IMR-90 (cell line): ENCODE results near the gene DCAF6. TPM values are rescaled to one million over a fixed set of nuclear protein-coding genes. Genes with fewer than 3 reads are reported as not detected.

Experiments
- ATAC-seq: fragments of 200-7000 bp; cut with Tn5 transposase; 2 replicates; pipeline ENCODE4 v1.9.1; 2020; ENCODE audit warnings: low read depth, mild to moderate bottlenecking, moderate library complexity
- BruUV-seq: library from RNA; stranded (reverse); fragments of 400-500 nt; replicated peaks from 2 replicates; lab custom pipeline; 2021; lab: Mats Ljungman, UMichigan
- CTCF ChIA-PET: fragments of 300-600 bp; formaldehyde crosslinking; extraction: SDS; loops from one replicate; lab custom pipeline; 2021; ENCODE audit warnings: antibody characterized with exemption; lab: Yijun Ruan, JAX
- POLR2A ChIA-PET: fragments of 300-600 bp; sonication (Branson Sonifier 250); formaldehyde crosslinking; loops from one replicate; lab custom pipeline; 2022; ENCODE audit warnings: antibody characterized with exemption; ENCODE audit not compliant: unreplicated experiment; lab: Charles Lee
- DNase-seq: peaks from one replicate; pipeline ENCODE4 v3.0.0; 2013
- H2AFZ ChIP-seq: replicated peaks from 2 replicates; pipeline ENCODE3; 2013; ENCODE audit warnings: low read length, mild to moderate bottlenecking; ENCODE audit not compliant: poor library complexity
- H2AK5ac ChIP-seq: 2 replicates; pipeline ENCODE4 v1.6.1; 2013; ENCODE audit warnings: low read depth, low read length, inconsistent platforms
- H2AK9ac ChIP-seq: replicated peaks from 2 replicates; pipeline ENCODE3; 2013; ENCODE audit warnings: mild to moderate bottlenecking, low read depth, low read length, moderate library complexity; ENCODE audit not compliant: poor library complexity
- H2BK120ac ChIP-seq: 2 replicates; pipeline ENCODE4 v1.6.1; 2013; ENCODE audit warnings: low read depth, low read length, inconsistent platforms
- H2BK15ac ChIP-seq: 3 replicates; pipeline ENCODE4 v1.6.1; 2013; ENCODE audit warnings: low read depth, low read length, inconsistent platforms
- H2BK20ac ChIP-seq: 2 replicates; pipeline ENCODE4 v1.6.1; 2013; ENCODE audit warnings: low read depth, mild to moderate bottlenecking, inconsistent platforms, low read length, moderate library complexity
- H2BK5ac ChIP-seq: 2 replicates; pipeline ENCODE4 v1.6.1; 2013; ENCODE audit warnings: mild to moderate bottlenecking, low read depth, low read length, inconsistent platforms; ENCODE audit not compliant: poor library complexity, severe bottlenecking
- H3K14ac ChIP-seq: replicated peaks from 2 replicates; pipeline ENCODE4 v1.6.1; 2013; ENCODE audit warnings: low read depth, low read length, inconsistent platforms
- H3K18ac ChIP-seq: 2 replicates; pipeline ENCODE4 v1.6.1; 2013; ENCODE audit warnings: low read depth, low read length, control low read depth
- H3K23ac ChIP-seq: 2 replicates; pipeline ENCODE4 v1.6.1; 2013; ENCODE audit warnings: low read depth, low read length, inconsistent platforms
- H3K27ac ChIP-seq: 2 replicates; pipeline ENCODE4 v1.5.1; 2013; ENCODE audit warnings: mild to moderate bottlenecking, control low read depth, low read length; ENCODE audit not compliant: insufficient read depth
- H3K27me3 ChIP-seq: 2 replicates; pipeline ENCODE4 v1.6.1; 2013; ENCODE audit warnings: low read length; ENCODE audit not compliant: control insufficient read depth, insufficient read depth
- H3K36me3 ChIP-seq: 2 replicates; pipeline ENCODE4 v1.6.1; 2013; ENCODE audit warnings: low read length, mixed read lengths; ENCODE audit not compliant: control insufficient read depth, insufficient read depth
- H3K4ac ChIP-seq: 2 replicates; pipeline ENCODE4 v1.6.1; 2013; ENCODE audit warnings: low read depth, low read length, inconsistent platforms
- H3K4me1 ChIP-seq: 2 replicates; pipeline ENCODE4 v1.6.1; 2013; ENCODE audit warnings: low read length, mixed read lengths; ENCODE audit not compliant: control insufficient read depth, insufficient read depth
- H3K4me2 ChIP-seq: 2 replicates; pipeline ENCODE4 v1.6.1; 2013; ENCODE audit warnings: low read depth, mild to moderate bottlenecking, control low read depth, low read length, moderate library complexity
- H3K4me3 ChIP-seq: 2 replicates; pipeline ENCODE4 v1.5.1; 2013; ENCODE audit warnings: low read depth, mild to moderate bottlenecking, control low read depth, low read length, moderate library complexity; ENCODE audit not compliant: insufficient read depth
- H3K56ac ChIP-seq: 2 replicates; pipeline ENCODE4 v1.6.1; 2013; ENCODE audit warnings: low read length, inconsistent platforms; ENCODE audit not compliant: insufficient read depth; ENCODE audit errors: extremely low read depth
- H3K79me1 ChIP-seq, 2 experiments: 2 replicates each; pipeline ENCODE4 v1.6.1; 2013; ENCODE audit warnings: low read length in 2 of 2, inconsistent platforms in 1 of 2, low read depth in 1 of 2
- H3K9ac ChIP-seq: 2 replicates; pipeline ENCODE4 v1.6.1; 2013; ENCODE audit warnings: low read depth, low read length, control low read depth
- H3K9me1 ChIP-seq: 2 replicates; pipeline ENCODE4 v1.6.1; 2013; ENCODE audit warnings: low read length, inconsistent platforms; ENCODE audit not compliant: insufficient read depth
- H3K9me3 ChIP-seq: 2 replicates; pipeline ENCODE4 v1.6.1; 2013; ENCODE audit warnings: low read length; ENCODE audit not compliant: control insufficient read depth, insufficient read depth
- H4K20me1 ChIP-seq: 2 replicates; pipeline ENCODE4 v1.6.1; 2013; ENCODE audit warnings: low read length, inconsistent platforms; ENCODE audit not compliant: insufficient read depth
- H4K5ac ChIP-seq: 2 replicates; pipeline ENCODE4 v1.6.1; 2013; ENCODE audit warnings: mild to moderate bottlenecking, low read depth, low read length, control low read depth
- H4K8ac ChIP-seq, 2 experiments: 2 replicates each; pipeline ENCODE4 v1.6.1; 2013; ENCODE audit warnings: low read depth in 2 of 2, low read length in 2 of 2, control low read depth in 1 of 2, inconsistent platforms in 1 of 2
- H4K91ac ChIP-seq: 2 replicates; pipeline ENCODE4 v1.6.1; 2013; ENCODE audit warnings: low read depth, low read length, inconsistent platforms; ENCODE audit not compliant: insufficient read depth
- BHLHE40 ChIP-seq: fragments of 150-350 bp; IDR thresholded peaks from 2 replicates; pipeline ENCODE4 v1.6.1; 2016; ENCODE audit warnings: mild to moderate bottlenecking, low read depth, low read length
- CEBPB ChIP-seq: IDR thresholded peaks from 2 replicates; pipeline ENCODE4 v1.6.1; 2012; ENCODE audit warnings: low read depth, low read length, improper control_type of control experiment
- CHD1 ChIP-seq: IDR thresholded peaks from 2 replicates; pipeline ENCODE4 v1.6.1; 2012; ENCODE audit warnings: low read depth, low read length, improper control_type of control experiment
- FOS ChIP-seq: fragments of 150-350 bp; IDR thresholded peaks from 2 replicates; pipeline ENCODE4 v1.6.1; 2016; ENCODE audit warnings: low read depth, low read length
- MAZ ChIP-seq: IDR thresholded peaks from 2 replicates; pipeline ENCODE4 v1.6.1; 2012; ENCODE audit warnings: low read depth, mild to moderate bottlenecking, low read length, improper control_type of control experiment, moderate library complexity, borderline replicate concordance
- MXI1 ChIP-seq: IDR thresholded peaks from 2 replicates; pipeline ENCODE4 v1.6.1; 2012; ENCODE audit warnings: low read depth, mild to moderate bottlenecking, low read length, moderate library complexity, borderline replicate concordance
- NFE2L2 ChIP-seq: fragments of 150-350 bp; IDR thresholded peaks from 2 replicates; pipeline ENCODE4 v1.6.1; 2016; ENCODE audit warnings: low read depth, mild to moderate bottlenecking, low read length
- POLR2A ChIP-seq: IDR thresholded peaks from 2 replicates; pipeline ENCODE4 v1.6.1; 2012; ENCODE audit warnings: mild to moderate bottlenecking, low read depth, low read length
- RAD21 ChIP-seq: IDR thresholded peaks from 2 replicates; pipeline ENCODE4 v1.6.1; 2012; ENCODE audit warnings: low read length, improper control_type of control experiment
- RCOR1 ChIP-seq: IDR thresholded peaks from 2 replicates; pipeline ENCODE4 v1.6.1; 2012; ENCODE audit warnings: mild to moderate bottlenecking, low read length, improper control_type of control experiment; ENCODE audit not compliant: insufficient replicate concordance
- RFX5 ChIP-seq: IDR thresholded peaks from 2 replicates; pipeline ENCODE4 v1.8.0; 2012; ENCODE audit warnings: low read depth, mild to moderate bottlenecking, low read length, moderate library complexity
- SMC3 ChIP-seq: fragments of 150-350 bp; IDR thresholded peaks from 2 replicates; pipeline ENCODE4 v1.6.1; 2016; ENCODE audit warnings: low read depth, mild to moderate bottlenecking, antibody characterized with exemption, low read length, moderate library complexity
- WGBS, 2 experiments: methylation state at CpG; one replicate each; pipeline versions ENCODE4 v1.1.5 to v1.1.7; 2013; ENCODE audit warnings: missing lambda C conversion rate in 2 of 2; ENCODE audit not compliant: insufficient read length in 1 of 2; ENCODE audit errors: extremely low coverage in 2 of 2; 5-methylcytosine and 5-hydroxymethylcytosine counted together
- dilution Hi-C: fragments of 300-500 bp; cut with HindIII; formaldehyde crosslinking; loops from one replicate; pipeline ENCODE4 v1.14.3; 2018; ENCODE audit warnings: low sequenced_read_pairs; ENCODE audit not compliant: unreplicated experiment
- in situ Hi-C: fragments of 300-500 bp; cut with MboI; formaldehyde crosslinking; loops from 3 replicates; pipeline ENCODE4 v1.14.3; 2019; ENCODE audit warnings: low sequenced_read_pairs, inconsistent platforms, mixed read lengths
- intact Hi-C: fragments of 100-400 bp; cut with micrococcal nuclease; formaldehyde crosslinking; loops from 2 replicates; pipeline ENCODE4 v1.10.0; 2022
- polyA plus RNA-seq, 3 experiments: library from polyadenylated mRNA; depleted of rRNA; stranded (reverse); fragments of >200 nt; gene quantifications; 2 replicates each; pipeline ENCODE4 v1.2.3, GENCODE V29; 2012; ENCODE audit warnings: low replicate concordance in 1 of 3
- total RNA-seq: library from RNA; depleted of rRNA; stranded (reverse); fragments of >200 nt; gene quantifications from 2 replicates; pipeline ENCODE4 v1.2.3, GENCODE V29; 2012
- TF ChIP-seq, protein P1 (sequence below): fragments of 150-350 bp; IDR thresholded peaks from 2 replicates; pipeline ENCODE4 v1.6.1; 2017; ENCODE audit warnings: mild to moderate bottlenecking, antibody characterized with exemption, low read length, low read depth
- TF ChIP-seq, protein P2 (sequence below): conservative IDR thresholded peaks from 2 replicates; pipeline ENCODE4 v1.5.1; 2012; ENCODE audit warnings: mild to moderate bottlenecking, low read depth, low read length, improper control_type of control experiment

The DCAF6 gene
- total and polyA plus RNA-seq, 2 of the 4 experiments (the other 2 are of a cell fraction) = 60.4 to 88.7 TPM

DNA sequence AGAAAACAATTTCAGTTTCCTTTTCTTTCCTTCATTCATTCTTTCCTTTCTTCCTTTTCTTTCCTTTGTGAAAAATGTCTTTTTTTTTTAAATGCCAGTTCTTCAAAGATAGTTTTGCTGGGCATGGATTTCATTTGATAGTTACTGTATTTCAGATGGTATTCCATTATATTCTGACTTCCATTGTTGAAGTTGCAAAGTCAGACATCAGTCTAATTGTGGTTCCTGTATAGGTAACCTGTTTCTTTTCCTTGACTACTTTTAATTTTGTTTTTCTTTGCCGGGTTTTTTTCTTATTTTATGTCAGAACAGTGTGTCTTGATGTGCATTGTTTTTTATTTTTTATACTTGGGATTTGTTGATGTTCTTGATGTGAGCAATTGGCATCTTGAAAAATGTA lies 40.8 kb downstream of the DCAF6 start:
- in situ Hi-C loops = no loop called here
- H2AK9ac ChIP-seq = no peak overlapping the region

More for the DNA sequence above, 40.8 kb downstream of the DCAF6 start:
- no peak overlapping the region for H3K4me2 ChIP-seq
- peaks cover 18% of the 10 kb centered on the region; the same call in 1 of the 2 replicates for H3K36me3 ChIP-seq
- POLR2A ChIA-PET = no interaction called here
- H3K9me3 ChIP-seq = no peaks in the 10 kb centered on the region
- peaks cover 19 to 39% of the 10 kb centered on the region in 2 experiments for H3K79me1 ChIP-seq
- no peak overlapping the region for H4K5ac ChIP-seq
- TF ChIP-seq, protein P1, sequence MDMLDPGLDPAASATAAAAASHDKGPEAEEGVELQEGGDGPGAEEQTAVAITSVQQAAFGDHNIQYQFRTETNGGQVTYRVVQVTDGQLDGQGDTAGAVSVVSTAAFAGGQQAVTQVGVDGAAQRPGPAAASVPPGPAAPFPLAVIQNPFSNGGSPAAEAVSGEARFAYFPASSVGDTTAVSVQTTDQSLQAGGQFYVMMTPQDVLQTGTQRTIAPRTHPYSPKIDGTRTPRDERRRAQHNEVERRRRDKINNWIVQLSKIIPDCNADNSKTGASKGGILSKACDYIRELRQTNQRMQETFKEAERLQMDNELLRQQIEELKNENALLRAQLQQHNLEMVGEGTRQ = no peak
- TF ChIP-seq NFE2L2 (no peak), MAZ (no peak), POLR2A (no peak), SMC3 (no peak), CEBPB (no peak), MXI1 (no peak), RCOR1 (no peak), BHLHE40 (no peak), RFX5 (no peak), FOS (no peak), CHD1 (no peak), RAD21 (no peak)
- TF ChIP-seq, protein P2, sequence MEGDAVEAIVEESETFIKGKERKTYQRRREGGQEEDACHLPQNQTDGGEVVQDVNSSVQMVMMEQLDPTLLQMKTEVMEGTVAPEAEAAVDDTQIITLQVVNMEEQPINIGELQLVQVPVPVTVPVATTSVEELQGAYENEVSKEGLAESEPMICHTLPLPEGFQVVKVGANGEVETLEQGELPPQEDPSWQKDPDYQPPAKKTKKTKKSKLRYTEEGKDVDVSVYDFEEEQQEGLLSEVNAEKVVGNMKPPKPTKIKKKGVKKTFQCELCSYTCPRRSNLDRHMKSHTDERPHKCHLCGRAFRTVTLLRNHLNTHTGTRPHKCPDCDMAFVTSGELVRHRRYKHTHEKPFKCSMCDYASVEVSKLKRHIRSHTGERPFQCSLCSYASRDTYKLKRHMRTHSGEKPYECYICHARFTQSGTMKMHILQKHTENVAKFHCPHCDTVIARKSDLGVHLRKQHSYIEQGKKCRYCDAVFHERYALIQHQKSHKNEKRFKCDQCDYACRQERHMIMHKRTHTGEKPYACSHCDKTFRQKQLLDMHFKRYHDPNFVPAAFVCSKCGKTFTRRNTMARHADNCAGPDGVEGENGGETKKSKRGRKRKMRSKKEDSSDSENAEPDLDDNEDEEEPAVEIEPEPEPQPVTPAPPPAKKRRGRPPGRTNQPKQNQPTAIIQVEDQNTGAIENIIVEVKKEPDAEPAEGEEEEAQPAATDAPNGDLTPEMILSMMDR = no peak
- CTCF ChIA-PET = no interaction called here
- H2BK15ac ChIP-seq = no peak overlapping the region
- no peak overlapping the region for H3K4me3 ChIP-seq
- H2BK5ac ChIP-seq = no peak overlapping the region
- H4K91ac ChIP-seq = no peak overlapping the region
- H3K14ac ChIP-seq = no peak overlapping the region
- H3K27ac ChIP-seq = no peak overlapping the region
- no peak overlapping the region for H2BK20ac ChIP-seq
- H3K18ac ChIP-seq = no peak overlapping the region
- WGBS, 2 experiments = no CpG with 5 or more reads among the region's 1 CpG
- no peak overlapping the region for H2AFZ ChIP-seq
- no peak overlapping the region for H4K8ac ChIP-seq
- H3K27me3 ChIP-seq = no peaks in the 10 kb centered on the region
- dilution Hi-C loops (no loop called here), intact Hi-C loops (no loop called here)
- H3K4me1 ChIP-seq = no peaks in the 10 kb centered on the region
- DNase-seq = no peak
- no peak overlapping the region for H3K23ac ChIP-seq
- no peak overlapping the region for H3K4ac ChIP-seq
- peaks cover 12% of the 10 kb centered on the region; the same call in 1 of the 2 replicates for H4K20me1 ChIP-seq
- ATAC-seq = no peak
- no peak overlapping the region for H2AK5ac ChIP-seq
- H3K56ac ChIP-seq = no peak overlapping the region
- H3K9ac ChIP-seq = no peak overlapping the region
- no peak overlapping the region for H2BK120ac ChIP-seq
- no peaks in the 10 kb centered on the region for H3K9me1 ChIP-seq
- no TSS peak for BruUV-seq
